Testis (tissue), 3 donors: Measurements from ENCODE around the gene KIFC3. TPM values are rescaled to one million over a fixed set of nuclear protein-coding genes. Genes with fewer than 3 reads are reported as not detected.

ENCODE experiments used
- DNase-seq: peaks from one replicate; pipeline ENCODE4 v3.0.0-alpha.2; 2019
- H3K27ac ChIP-seq, 2 donors: fragments of 200-600 bp; sonication (generic); one replicate each; pipeline ENCODE4 v1.5.1; 2019
- H3K27me3 ChIP-seq: fragments of 200-600 bp; sonication (generic); one replicate; pipeline ENCODE4 v1.5.1; 2019
- H3K36me3 ChIP-seq: fragments of 200-600 bp; sonication (generic); one replicate; pipeline ENCODE4 v1.5.1; 2017; ENCODE audit warnings: low read depth; ENCODE audit errors: missing control alignments
- H3K4me1 ChIP-seq: fragments of 200-600 bp; sonication (generic); one replicate; pipeline ENCODE4 v1.5.1; 2019
- H3K4me3 ChIP-seq, 2 donors: fragments of 200-600 bp; sonication (generic); one replicate each; pipeline ENCODE4 v1.5.1; 2017 to 2019
- H3K9me3 ChIP-seq: fragments of 200-600 bp; sonication (generic); one replicate; pipeline ENCODE4 v1.5.1; 2017
- POLR2A ChIP-seq: fragments of 450-650 bp; IDR thresholded peaks from one replicate; pipeline ENCODE4 v1.6.1; 2017; ENCODE audit warnings: antibody characterized with exemption, mild to moderate bottlenecking, moderate library complexity
- WGBS, 2 donors: methylation state at CpG; one replicate each; pipeline ENCODE4 v1.1.5; 2018; 5-methylcytosine and 5-hydroxymethylcytosine counted together
- intact Hi-C: fragments of 100-400 bp; cut with DNase I; formaldehyde crosslinking; loops from one replicate; pipeline ENCODE4 v1.15.1; 2023; ENCODE audit warnings: low total_unique reads
- polyA plus RNA-seq: library from polyadenylated mRNA; stranded (reverse); fragments of 350-450 nt; fragmentation: Illumina TruSeq; extraction: RNeasy Lipid Tissue Mini Kit (QIAGEN cat#74804); gene quantifications from one replicate; pipeline ENCODE4 v1.2.3, GENCODE V29; 2014; ENCODE audit warnings: low read depth, low replicate concordance; ENCODE audit not compliant: insufficient read depth
- total RNA-seq, 2 donors: library from RNA; depleted of rRNA; stranded (reverse); fragments of >200 nt; gene quantifications; one replicate each; pipeline ENCODE4 v1.2.3, GENCODE V29; 2016
- TF ChIP-seq, protein P1 (sequence below), 3 experiments: fragments of 450-650 bp in 2 of 3; fragments of 200-600 bp in 1 of 3; sonication (generic) in 1 of 3; IDR thresholded peaks; one replicate each; pipeline ENCODE4 v1.5.1; 2016 to 2019; ENCODE audit warnings: antibody characterized with exemption in 3 of 3, mild to moderate bottlenecking in 2 of 3, moderate library complexity in 1 of 3

KIFC3 gene
- total and polyA plus RNA-seq, 3 donors from 2014 or later = 105 to 185 (median 137) TPM

DNA sequence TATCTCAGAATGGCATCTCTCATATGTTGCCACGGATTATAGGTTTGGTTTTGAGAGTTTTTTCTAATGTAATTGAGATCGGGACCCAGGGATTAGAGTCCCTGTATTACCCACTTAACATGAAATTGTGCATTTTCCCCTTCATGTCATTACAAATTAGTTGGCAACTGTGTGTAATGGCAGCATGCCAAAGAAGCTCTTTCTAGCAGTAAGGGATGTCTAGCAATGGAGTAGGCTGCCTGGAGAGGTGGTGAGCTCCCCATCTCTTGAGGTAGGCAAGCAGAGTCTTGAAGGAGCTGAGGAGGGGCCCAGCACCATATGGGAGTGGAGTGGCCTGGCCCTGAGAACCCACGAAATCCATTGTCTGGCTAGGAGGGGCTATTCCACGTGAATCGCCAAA lies 76.7 kb downstream of the KIFC3 start:
- TF ChIP-seq, protein P1, sequence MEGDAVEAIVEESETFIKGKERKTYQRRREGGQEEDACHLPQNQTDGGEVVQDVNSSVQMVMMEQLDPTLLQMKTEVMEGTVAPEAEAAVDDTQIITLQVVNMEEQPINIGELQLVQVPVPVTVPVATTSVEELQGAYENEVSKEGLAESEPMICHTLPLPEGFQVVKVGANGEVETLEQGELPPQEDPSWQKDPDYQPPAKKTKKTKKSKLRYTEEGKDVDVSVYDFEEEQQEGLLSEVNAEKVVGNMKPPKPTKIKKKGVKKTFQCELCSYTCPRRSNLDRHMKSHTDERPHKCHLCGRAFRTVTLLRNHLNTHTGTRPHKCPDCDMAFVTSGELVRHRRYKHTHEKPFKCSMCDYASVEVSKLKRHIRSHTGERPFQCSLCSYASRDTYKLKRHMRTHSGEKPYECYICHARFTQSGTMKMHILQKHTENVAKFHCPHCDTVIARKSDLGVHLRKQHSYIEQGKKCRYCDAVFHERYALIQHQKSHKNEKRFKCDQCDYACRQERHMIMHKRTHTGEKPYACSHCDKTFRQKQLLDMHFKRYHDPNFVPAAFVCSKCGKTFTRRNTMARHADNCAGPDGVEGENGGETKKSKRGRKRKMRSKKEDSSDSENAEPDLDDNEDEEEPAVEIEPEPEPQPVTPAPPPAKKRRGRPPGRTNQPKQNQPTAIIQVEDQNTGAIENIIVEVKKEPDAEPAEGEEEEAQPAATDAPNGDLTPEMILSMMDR (IDR thresholded peaks at IDR 0.05) = no peak
- TF ChIP-seq POLR2A = no peak
- no peak for DNase-seq
- intact Hi-C loops = no loop called here
- H3K4me1 ChIP-seq = no peaks in the 10 kb centered on the region
- H3K27ac ChIP-seq = no peak overlapping the region
- no peak overlapping the region for H3K4me3 ChIP-seq
- no peaks in the 10 kb centered on the region for H3K27me3 ChIP-seq
- H3K36me3 ChIP-seq = no peaks in the 10 kb centered on the region
- no peaks in the 10 kb centered on the region for H3K9me3 ChIP-seq
- 60 to 76% methylated on average over 5 of the region's 5 CpGs for WGBS, 2 donors

DNA sequence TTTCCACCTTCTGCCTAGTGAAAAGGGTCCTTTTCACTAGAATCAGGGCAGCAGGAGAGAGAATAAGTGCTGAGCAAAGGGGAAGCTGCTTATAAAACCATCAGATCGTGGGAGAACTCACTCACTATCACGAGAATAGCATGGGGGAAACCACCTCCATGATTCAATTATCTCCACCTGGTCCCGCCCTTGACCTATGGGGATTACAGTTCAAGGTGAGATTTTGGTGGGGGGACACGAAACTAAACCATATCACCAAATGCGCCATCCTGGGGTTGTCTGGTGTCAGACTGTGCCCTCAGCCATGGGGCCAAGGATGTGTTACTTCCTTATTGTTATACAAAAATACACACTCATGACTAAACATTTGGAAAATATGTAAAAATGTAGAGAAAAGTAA lies 77.1 kb downstream of the KIFC3 start:
- no peak for TF ChIP-seq POLR2A
- TF ChIP-seq, protein P1 (IDR thresholded peaks at IDR 0.05) = no peak
- 34 to 37% methylated on average over 5 of the region's 5 CpGs for WGBS, 2 donors
- Histone ChIP-seq H3K4me1 (no peaks in the 10 kb centered on the region), H3K9me3 (no peaks in the 10 kb centered on the region), H3K27me3 (no peaks in the 10 kb centered on the region), H3K27ac (no peak overlapping the region), H3K36me3 (no peaks in the 10 kb centered on the region), H3K4me3 (no peak overlapping the region)
- intact Hi-C loops = no loop called here
- no peak for DNase-seq

DNA sequence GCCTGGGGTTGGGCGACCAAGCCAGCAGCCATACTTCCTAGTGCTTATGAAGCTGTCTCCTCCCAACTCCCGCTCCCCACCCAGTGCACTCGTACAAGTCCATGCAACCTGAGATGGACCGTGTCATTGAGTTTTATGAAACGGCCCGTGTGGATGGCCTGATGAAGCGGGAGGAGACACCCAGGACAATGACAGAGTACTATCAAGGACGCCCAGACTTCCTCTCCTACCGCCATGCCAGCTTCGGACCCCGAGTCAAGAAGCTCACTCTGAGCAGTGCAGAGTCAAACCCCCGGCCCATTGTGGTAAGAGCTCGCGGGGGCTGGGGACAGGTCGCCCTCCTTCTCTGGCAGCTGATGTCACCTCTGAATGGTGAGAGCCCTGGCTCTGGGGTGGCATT lies 77.8 kb downstream of the KIFC3 start:
- H3K36me3 ChIP-seq = no peaks in the 10 kb centered on the region
- intact Hi-C loops = no loop called here
- no peak for DNase-seq
- no peaks in the 10 kb centered on the region for H3K4me1 ChIP-seq
- WGBS, 2 donors = 80 to 84% methylated on average over 11 to 15 of the region's 15 CpGs
- no peak overlapping the region for H3K4me3 ChIP-seq
- H3K27ac ChIP-seq = no peak overlapping the region
- TF ChIP-seq POLR2A = no peak
- TF ChIP-seq, protein P1 (IDR thresholded peaks at IDR 0.05) = no peak
- H3K27me3 ChIP-seq = no peaks in the 10 kb centered on the region
- no peaks in the 10 kb centered on the region for H3K9me3 ChIP-seq

DNA sequence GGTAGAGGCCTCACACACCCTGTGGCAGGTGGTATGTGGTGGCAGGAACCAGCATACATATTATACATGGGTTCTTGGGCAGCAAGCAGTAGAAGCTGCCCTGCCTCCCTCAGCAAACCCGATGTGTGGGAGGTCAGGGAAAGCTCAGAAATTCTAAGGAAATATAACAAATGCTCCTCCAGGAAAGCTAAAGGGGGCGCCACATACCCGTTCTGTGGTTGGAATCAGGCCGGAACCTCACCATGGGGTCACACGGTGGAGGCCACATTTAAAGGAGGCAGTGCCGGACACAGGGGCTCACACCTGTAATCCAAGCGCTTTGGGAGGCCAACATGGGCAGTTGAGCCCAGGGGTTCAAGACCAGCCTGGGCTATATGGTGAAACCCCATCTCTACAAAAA lies 79.1 kb downstream of the KIFC3 start:
- Histone ChIP-seq H3K4me1 (no peaks in the 10 kb centered on the region), H3K4me3 (no peak overlapping the region), H3K27ac (no peak overlapping the region), H3K36me3 (no peaks in the 10 kb centered on the region), H3K27me3 (no peaks in the 10 kb centered on the region), H3K9me3 (no peaks in the 10 kb centered on the region)
- WGBS, 2 donors = 68 to 83% methylated on average over 6 to 7 of the region's 7 CpGs
- intact Hi-C loops = no loop called here
- DNase-seq = no peak
- TF ChIP-seq, protein P1 (IDR thresholded peaks at IDR 0.05) = no peak
- TF ChIP-seq POLR2A = no peak

DNA sequence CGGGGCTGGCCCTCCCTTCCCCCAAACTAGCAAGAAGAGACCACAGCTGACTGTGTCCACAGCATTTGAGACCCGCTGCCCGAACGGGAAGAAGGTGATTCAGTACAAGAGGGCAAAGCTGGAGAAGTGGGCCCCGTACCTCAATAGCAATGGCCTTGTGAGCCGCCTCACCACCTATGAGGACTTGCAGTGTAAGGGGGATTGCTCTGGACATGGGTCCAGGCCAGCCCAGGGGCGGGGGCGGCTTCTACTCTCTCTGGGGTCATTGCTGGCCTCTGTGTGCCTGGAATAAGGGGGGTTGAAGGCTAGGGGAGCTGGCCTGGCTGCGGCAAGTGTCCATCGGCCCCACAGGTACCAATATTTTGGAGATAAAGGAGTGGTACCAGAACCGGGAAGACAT lies 79.6 kb downstream of the KIFC3 start:
- TF ChIP-seq, protein P1 (IDR thresholded peaks at IDR 0.05) = no peak
- TF ChIP-seq POLR2A = no peak
- WGBS, 2 donors = 73 to 87% methylated on average over 5 to 11 of the region's 11 CpGs
- H3K9me3 ChIP-seq = no peaks in the 10 kb centered on the region
- intact Hi-C loops = no loop called here
- no peaks in the 10 kb centered on the region for H3K4me1 ChIP-seq
- no peak for DNase-seq
- no peaks in the 10 kb centered on the region for H3K36me3 ChIP-seq
- no peaks in the 10 kb centered on the region for H3K27me3 ChIP-seq
- no peak overlapping the region for H3K27ac ChIP-seq
- no peak overlapping the region for H3K4me3 ChIP-seq
